ENCODE data around the gene TCERG1L. TPM values are rescaled to one million over a fixed set of nuclear protein-coding genes. Genes with fewer than 3 reads are reported as not detected.

The TCERG1L gene
- total and polyA plus RNA-seq, 9 of the 15 experiments (the other 6 are each of a cell fraction or from before 2014, with no cell fraction given), result not detected

- no peak for TF ChIP-seq HMGXB4 (CRISPR knock-in tag; IDR thresholded peaks at IDR 0.05)
Measured at GRCh38 chr10:131140606-131141005, 170.9 kb downstream of the TCERG1L start (continued).

GRCh38 chr10:131137223-131137622, 174.3 kb downstream of the TCERG1L start:
- H3K79me2 ChIP-seq (ENCODE audit: control insufficient read depth, insufficient read depth, low read length), result no peaks in the 10 kb centered on the region
- no peaks in the 10 kb centered on the region for H3K9me3 ChIP-seq (replicated peaks; ENCODE audit: control insufficient read depth, insufficient read depth, low read depth, low read length)
- FAIRE-seq (no peak), DNase-seq (ENCODE audit: extremely low read depth in 1 of 4, low spot score in 3 of 4) (no peak), ATAC-seq (no peak)
- H4K20me1 ChIP-seq (replicated peaks; ENCODE audit: control insufficient read depth, insufficient read depth, low read length), result no peaks in the 10 kb centered on the region
- no peak overlapping the region for H3K4me3 ChIP-seq
- TF ChIP-seq BCLAF1 (IDR thresholded peaks at IDR 0.05; ENCODE audit: borderline replicate concordance in 1 of 2, control insufficient read depth in 1 of 2, low read depth in 2 of 2, low read length in 1 of 2) (no peak), RBM15 (IDR thresholded peaks at IDR 0.05; ENCODE audit: insufficient read depth, low read length) (no peak), MLLT1 (IDR thresholded peaks at IDR 0.05) (no peak), HINFP (tag; conservative IDR thresholded peaks at IDR 0.05; ENCODE audit: low read depth) (no peak), XRCC5 (IDR thresholded peaks at IDR 0.05; ENCODE audit: low read depth, low read length) (no peak), ATF6 (CRISPR knock-in tag; IDR thresholded peaks at IDR 0.05) (no peak), EP300 (IDR thresholded peaks at IDR 0.05; ENCODE audit: low read length) (no peak), RAD21 (CRISPR knock-in tag; conservative IDR thresholded peaks at IDR 0.05 in 1 of 2, IDR thresholded peaks at IDR 0.05 in 1 of 2) (no peak), ZNF232 (CRISPR knock-in tag; IDR thresholded peaks at IDR 0.05) (no peak)
- no peak overlapping the region for H2AFZ ChIP-seq (ENCODE audit: low read depth, low read length)
- intact Hi-C loops (cut with micrococcal nuclease), result no loop called here
- ChIA-PET POLR2A (no interaction called here), CTCF (ENCODE audit: low intra/inter-chr PET ratio) (no interaction called here)
- peaks cover 0 to 17% of the 10 kb centered on the region in 2 experiments; a peak in 2 of 5 replicates for H3K27me3 ChIP-seq (ENCODE audit: control insufficient read depth in 2 of 2, insufficient read depth in 2 of 2, low read length in 2 of 2)
- no peak overlapping the region for H3K27ac ChIP-seq (ENCODE audit: extremely low read depth, low read depth, low read length)
- no peaks in the 10 kb centered on the region for H3K4me1 ChIP-seq (replicated peaks in 1 of 2; ENCODE audit: control insufficient read depth in 2 of 2, insufficient read depth in 2 of 2, low read length in 2 of 2)
- no TSS peak for BruUV-seq (replicated peaks)
- H3K36me3 ChIP-seq (ENCODE audit: control insufficient read depth, insufficient read depth, low read length), result no peaks in the 10 kb centered on the region
- in situ Hi-C loops (cut with MboI), result no loop called here
- H3K4me2 ChIP-seq (ENCODE audit: insufficient read depth, low read length), result no peak overlapping the region
- WGBS (ENCODE audit: insufficient coverage, low coverage, missing lambda C conversion rate), result 0% methylated on average over 7 of the region's 17 CpGs
- H3K9ac ChIP-seq (ENCODE audit: insufficient read depth in 1 of 2, low read depth in 2 of 2, low read length in 2 of 2), result no peak overlapping the region
- H3K9me1 ChIP-seq (ENCODE audit: control insufficient read depth, insufficient read depth, low read length), result no peaks in the 10 kb centered on the region
